HG03442 (cell line): ENCODE measurements around the gene CAPZA2.

Experiments used
- ATAC-seq: cut with Tn5 transposase; IDR thresholded peaks from one replicate; pipeline ENCODE4 v1.9.1; 2021; ENCODE audit warnings: mild to moderate bottlenecking, moderate library complexity; ENCODE audit not compliant: unreplicated experiment

Gene CAPZA2

GRCh38 chr7:116859323-116859722 is 3.1 kb upstream of the CAPZA2 start:
- no peak for ATAC-seq

- ATAC-seq, result no peak
These were observed 670 bp upstream of the CAPZA2 start for GRCh38 chr7:116861717-116862116.

- peak; percentile 3 for ATAC-seq
These were observed 724 bp downstream of the CAPZA2 start for GRCh38 chr7:116862951-116863670.

GRCh38 chr7:116863936-116864500 is 1.6 kb downstream of the CAPZA2 start:
- ATAC-seq, result no peak

- ATAC-seq, result no peak
These were observed 8.8 kb downstream of the CAPZA2 start for GRCh38 chr7:116871061-116871700.

- no peak for ATAC-seq
These were observed 9.6 kb downstream of the CAPZA2 start for GRCh38 chr7:116872026-116872425.

- ATAC-seq, result no peak
These were observed 11.2 kb downstream of the CAPZA2 start for GRCh38 chr7:116873619-116874018.

GRCh38 chr7:116876664-116877442 is 14.5 kb downstream of the CAPZA2 start:
- no peak for ATAC-seq

GRCh38 chr7:116877443-116878217 is 15.2 kb downstream of the CAPZA2 start:
- ATAC-seq, result no peak

GRCh38 chr7:116884691-116885090 is 22.3 kb downstream of the CAPZA2 start:
- no peak for ATAC-seq

- no peak for ATAC-seq
These were observed 23.3 kb downstream of the CAPZA2 start for GRCh38 chr7:116885724-116886123.

GRCh38 chr7:116886543-116887156 is 24.3 kb downstream of the CAPZA2 start:
- no peak for ATAC-seq

- no peak for ATAC-seq
These were observed 26.5 kb downstream of the CAPZA2 start for GRCh38 chr7:116888895-116889294.

- ATAC-seq, result no peak
These were observed 33.5 kb downstream of the CAPZA2 start for GRCh38 chr7:116895849-116896248.

GRCh38 chr7:116897661-116898060 is 35.3 kb downstream of the CAPZA2 start:
- ATAC-seq, result no peak

- no peak for ATAC-seq
These were observed 36.9 kb downstream of the CAPZA2 start for GRCh38 chr7:116899308-116899707.

- no peak for ATAC-seq
These were observed 38.8 kb downstream of the CAPZA2 start for GRCh38 chr7:116901143-116901542.

- no peak for ATAC-seq
These were observed 40.5 kb downstream of the CAPZA2 start for GRCh38 chr7:116902867-116903266.

- no peak for ATAC-seq
These were observed 44.0 kb downstream of the CAPZA2 start for GRCh38 chr7:116906391-116906790.

- no peak for ATAC-seq
These were observed 48.0 kb downstream of the CAPZA2 start for GRCh38 chr7:116910383-116910782.
